IMR-90 (cell line): Measurements from ENCODE around the gene CENPS. TPM values are rescaled to one million over a fixed set of nuclear protein-coding genes. Genes with fewer than 3 reads are reported as not detected.

Source experiments
- ATAC-seq: fragments of 200-7000 bp; cut with Tn5 transposase; 2 replicates; pipeline ENCODE4 v1.9.1; 2020; ENCODE audit warnings: low read depth, mild to moderate bottlenecking, moderate library complexity
- BruUV-seq: library from RNA; stranded (reverse); fragments of 400-500 nt; replicated peaks from 2 replicates; lab custom pipeline; 2021; lab: Mats Ljungman, UMichigan
- CTCF ChIA-PET: fragments of 300-600 bp; formaldehyde crosslinking; extraction: SDS; loops from one replicate; lab custom pipeline; 2021; ENCODE audit warnings: antibody characterized with exemption; lab: Yijun Ruan, JAX
- POLR2A ChIA-PET: fragments of 300-600 bp; sonication (Branson Sonifier 250); formaldehyde crosslinking; loops from one replicate; lab custom pipeline; 2022; ENCODE audit warnings: antibody characterized with exemption; ENCODE audit not compliant: unreplicated experiment; lab: Charles Lee
- DNase-seq: peaks from one replicate; pipeline ENCODE4 v3.0.0; 2013
- H2AFZ ChIP-seq: replicated peaks from 2 replicates; pipeline ENCODE3; 2013; ENCODE audit warnings: low read length, mild to moderate bottlenecking; ENCODE audit not compliant: poor library complexity
- H2AK5ac ChIP-seq: 2 replicates; pipeline ENCODE4 v1.6.1; 2013; ENCODE audit warnings: low read depth, low read length, inconsistent platforms
- H2AK9ac ChIP-seq: replicated peaks from 2 replicates; pipeline ENCODE3; 2013; ENCODE audit warnings: mild to moderate bottlenecking, low read depth, low read length, moderate library complexity; ENCODE audit not compliant: poor library complexity
- H2BK120ac ChIP-seq: 2 replicates; pipeline ENCODE4 v1.6.1; 2013; ENCODE audit warnings: low read depth, low read length, inconsistent platforms
- H2BK15ac ChIP-seq: 3 replicates; pipeline ENCODE4 v1.6.1; 2013; ENCODE audit warnings: low read depth, low read length, inconsistent platforms
- H2BK20ac ChIP-seq: 2 replicates; pipeline ENCODE4 v1.6.1; 2013; ENCODE audit warnings: low read depth, mild to moderate bottlenecking, inconsistent platforms, low read length, moderate library complexity
- H2BK5ac ChIP-seq: 2 replicates; pipeline ENCODE4 v1.6.1; 2013; ENCODE audit warnings: mild to moderate bottlenecking, low read depth, low read length, inconsistent platforms; ENCODE audit not compliant: poor library complexity, severe bottlenecking
- H3K14ac ChIP-seq: replicated peaks from 2 replicates; pipeline ENCODE4 v1.6.1; 2013; ENCODE audit warnings: low read depth, low read length, inconsistent platforms
- H3K18ac ChIP-seq: 2 replicates; pipeline ENCODE4 v1.6.1; 2013; ENCODE audit warnings: low read depth, low read length, control low read depth
- H3K23ac ChIP-seq: 2 replicates; pipeline ENCODE4 v1.6.1; 2013; ENCODE audit warnings: low read depth, low read length, inconsistent platforms
- H3K27ac ChIP-seq: 2 replicates; pipeline ENCODE4 v1.5.1; 2013; ENCODE audit warnings: mild to moderate bottlenecking, control low read depth, low read length; ENCODE audit not compliant: insufficient read depth
- H3K27me3 ChIP-seq: 2 replicates; pipeline ENCODE4 v1.6.1; 2013; ENCODE audit warnings: low read length; ENCODE audit not compliant: control insufficient read depth, insufficient read depth
- H3K36me3 ChIP-seq: 2 replicates; pipeline ENCODE4 v1.6.1; 2013; ENCODE audit warnings: low read length, mixed read lengths; ENCODE audit not compliant: control insufficient read depth, insufficient read depth
- H3K4ac ChIP-seq: 2 replicates; pipeline ENCODE4 v1.6.1; 2013; ENCODE audit warnings: low read depth, low read length, inconsistent platforms
- H3K4me1 ChIP-seq: 2 replicates; pipeline ENCODE4 v1.6.1; 2013; ENCODE audit warnings: low read length, mixed read lengths; ENCODE audit not compliant: control insufficient read depth, insufficient read depth
- H3K4me2 ChIP-seq: 2 replicates; pipeline ENCODE4 v1.6.1; 2013; ENCODE audit warnings: low read depth, mild to moderate bottlenecking, control low read depth, low read length, moderate library complexity
- H3K4me3 ChIP-seq: 2 replicates; pipeline ENCODE4 v1.5.1; 2013; ENCODE audit warnings: low read depth, mild to moderate bottlenecking, control low read depth, low read length, moderate library complexity; ENCODE audit not compliant: insufficient read depth
- H3K56ac ChIP-seq: 2 replicates; pipeline ENCODE4 v1.6.1; 2013; ENCODE audit warnings: low read length, inconsistent platforms; ENCODE audit not compliant: insufficient read depth; ENCODE audit errors: extremely low read depth
- H3K79me1 ChIP-seq, 2 experiments: 2 replicates each; pipeline ENCODE4 v1.6.1; 2013; ENCODE audit warnings: low read length in 2 of 2, inconsistent platforms in 1 of 2, low read depth in 1 of 2
- H3K9ac ChIP-seq: 2 replicates; pipeline ENCODE4 v1.6.1; 2013; ENCODE audit warnings: low read depth, low read length, control low read depth
- H3K9me1 ChIP-seq: 2 replicates; pipeline ENCODE4 v1.6.1; 2013; ENCODE audit warnings: low read length, inconsistent platforms; ENCODE audit not compliant: insufficient read depth
- H3K9me3 ChIP-seq: 2 replicates; pipeline ENCODE4 v1.6.1; 2013; ENCODE audit warnings: low read length; ENCODE audit not compliant: control insufficient read depth, insufficient read depth
- H4K20me1 ChIP-seq: 2 replicates; pipeline ENCODE4 v1.6.1; 2013; ENCODE audit warnings: low read length, inconsistent platforms; ENCODE audit not compliant: insufficient read depth
- H4K5ac ChIP-seq: 2 replicates; pipeline ENCODE4 v1.6.1; 2013; ENCODE audit warnings: mild to moderate bottlenecking, low read depth, low read length, control low read depth
- H4K8ac ChIP-seq, 2 experiments: 2 replicates each; pipeline ENCODE4 v1.6.1; 2013; ENCODE audit warnings: low read depth in 2 of 2, low read length in 2 of 2, control low read depth in 1 of 2, inconsistent platforms in 1 of 2
- H4K91ac ChIP-seq: 2 replicates; pipeline ENCODE4 v1.6.1; 2013; ENCODE audit warnings: low read depth, low read length, inconsistent platforms; ENCODE audit not compliant: insufficient read depth
- BHLHE40 ChIP-seq: fragments of 150-350 bp; IDR thresholded peaks from 2 replicates; pipeline ENCODE4 v1.6.1; 2016; ENCODE audit warnings: mild to moderate bottlenecking, low read depth, low read length
- CEBPB ChIP-seq: IDR thresholded peaks from 2 replicates; pipeline ENCODE4 v1.6.1; 2012; ENCODE audit warnings: low read depth, low read length, improper control_type of control experiment
- CHD1 ChIP-seq: IDR thresholded peaks from 2 replicates; pipeline ENCODE4 v1.6.1; 2012; ENCODE audit warnings: low read depth, low read length, improper control_type of control experiment
- CTCF ChIP-seq: conservative IDR thresholded peaks from 2 replicates; pipeline ENCODE4 v1.5.1; 2012; ENCODE audit warnings: mild to moderate bottlenecking, low read depth, low read length, improper control_type of control experiment
- ELK1 ChIP-seq: fragments of 150-350 bp; IDR thresholded peaks from 2 replicates; pipeline ENCODE4 v1.6.1; 2016; ENCODE audit warnings: low read depth, mild to moderate bottlenecking, low read length, moderate library complexity, borderline replicate concordance
- FOS ChIP-seq: fragments of 150-350 bp; IDR thresholded peaks from 2 replicates; pipeline ENCODE4 v1.6.1; 2016; ENCODE audit warnings: low read depth, low read length
- MAFK ChIP-seq: IDR thresholded peaks from 2 replicates; pipeline ENCODE4 v1.6.1; 2012; ENCODE audit warnings: low read depth, low read length, improper control_type of control experiment
- MAZ ChIP-seq: IDR thresholded peaks from 2 replicates; pipeline ENCODE4 v1.6.1; 2012; ENCODE audit warnings: low read depth, mild to moderate bottlenecking, low read length, improper control_type of control experiment, moderate library complexity, borderline replicate concordance
- MXI1 ChIP-seq: IDR thresholded peaks from 2 replicates; pipeline ENCODE4 v1.6.1; 2012; ENCODE audit warnings: low read depth, mild to moderate bottlenecking, low read length, moderate library complexity, borderline replicate concordance
- NFE2L2 ChIP-seq: fragments of 150-350 bp; IDR thresholded peaks from 2 replicates; pipeline ENCODE4 v1.6.1; 2016; ENCODE audit warnings: low read depth, mild to moderate bottlenecking, low read length
- POLR2A ChIP-seq: IDR thresholded peaks from 2 replicates; pipeline ENCODE4 v1.6.1; 2012; ENCODE audit warnings: mild to moderate bottlenecking, low read depth, low read length
- RAD21 ChIP-seq: IDR thresholded peaks from 2 replicates; pipeline ENCODE4 v1.6.1; 2012; ENCODE audit warnings: low read length, improper control_type of control experiment
- RCOR1 ChIP-seq: IDR thresholded peaks from 2 replicates; pipeline ENCODE4 v1.6.1; 2012; ENCODE audit warnings: mild to moderate bottlenecking, low read length, improper control_type of control experiment; ENCODE audit not compliant: insufficient replicate concordance
- RFX5 ChIP-seq: IDR thresholded peaks from 2 replicates; pipeline ENCODE4 v1.8.0; 2012; ENCODE audit warnings: low read depth, mild to moderate bottlenecking, low read length, moderate library complexity
- SMC3 ChIP-seq: fragments of 150-350 bp; IDR thresholded peaks from 2 replicates; pipeline ENCODE4 v1.6.1; 2016; ENCODE audit warnings: low read depth, mild to moderate bottlenecking, antibody characterized with exemption, low read length, moderate library complexity
- USF2 ChIP-seq: fragments of 150-350 bp; IDR thresholded peaks from 2 replicates; pipeline ENCODE4 v1.6.1; 2017; ENCODE audit warnings: mild to moderate bottlenecking, antibody characterized with exemption, low read length, low read depth
- WGBS, 2 experiments: methylation state at CpG; one replicate each; pipeline versions ENCODE4 v1.1.5 to v1.1.7; 2013; ENCODE audit warnings: missing lambda C conversion rate in 2 of 2; ENCODE audit not compliant: insufficient read length in 1 of 2; ENCODE audit errors: extremely low coverage in 2 of 2; 5-methylcytosine and 5-hydroxymethylcytosine counted together
- dilution Hi-C: fragments of 300-500 bp; cut with HindIII; formaldehyde crosslinking; loops from one replicate; pipeline ENCODE4 v1.14.3; 2018; ENCODE audit warnings: low sequenced_read_pairs; ENCODE audit not compliant: unreplicated experiment
- in situ Hi-C: fragments of 300-500 bp; cut with MboI; formaldehyde crosslinking; loops from 3 replicates; pipeline ENCODE4 v1.14.3; 2019; ENCODE audit warnings: low sequenced_read_pairs, inconsistent platforms, mixed read lengths
- intact Hi-C: fragments of 100-400 bp; cut with micrococcal nuclease; formaldehyde crosslinking; loops from 2 replicates; pipeline ENCODE4 v1.10.0; 2022
- polyA plus RNA-seq, 3 experiments: library from polyadenylated mRNA; depleted of rRNA; stranded (reverse); fragments of >200 nt; gene quantifications; 2 replicates each; pipeline ENCODE4 v1.2.3, GENCODE V29; 2012; ENCODE audit warnings: low replicate concordance in 1 of 3
- total RNA-seq: library from RNA; depleted of rRNA; stranded (reverse); fragments of >200 nt; gene quantifications from 2 replicates; pipeline ENCODE4 v1.2.3, GENCODE V29; 2012

CENPS gene
- total and polyA plus RNA-seq, 2 of the 4 experiments (the other 2 are of a cell fraction), result 9.9 to 12.3 TPM

GRCh38 chr1:10449751-10450150 is 19.5 kb downstream of the CENPS start, which contains the start of gene CORT:
CORT (plus strand) TSS chr1:10450031; CDS start chr1:10450224, 193 bp downstream.
- Histone ChIP-seq H3K4me3 (no peak within 1 kb of the TSS), H3K4ac (no peak within 1 kb of the TSS), H3K9ac (no peak within 1 kb of the TSS), H4K8ac (peak within 1 kb of the TSS in 1 of 2 experiments; percentile 27; a peak in 1 of 4 replicates), H3K27ac (no peak within 1 kb of the TSS), H2BK15ac (no peak within 1 kb of the TSS), H2AFZ (no peak within 1 kb of the TSS), H2AK9ac (no peak within 1 kb of the TSS), H3K18ac (no peak within 1 kb of the TSS), H2AK5ac (no peak within 1 kb of the TSS), H3K9me3 (no peaks in the 10 kb centered on the region), H3K79me1 (no peaks in the 10 kb centered on the region), H4K5ac (no peak within 1 kb of the TSS), H3K4me2 (no peak within 1 kb of the TSS), H3K14ac (no peak within 1 kb of the TSS), H3K4me1 (peaks cover 2% of the 10 kb centered on the region; the same call in 1 of the 2 replicates), H3K56ac (no peak within 1 kb of the TSS), H2BK120ac (no peak within 1 kb of the TSS), H3K9me1 (0 out of 2 replicates have a peak, but pooled peaks cover 3% of the 10 kb centered on the region), H3K23ac (no peak within 1 kb of the TSS; the same call in 1 of the 2 replicates), H3K27me3 (no peaks in the 10 kb centered on the region), H2BK20ac (no peak within 1 kb of the TSS), H4K20me1 (no peaks in the 10 kb centered on the region), H4K91ac (no peak within 1 kb of the TSS), H2BK5ac (no peak within 1 kb of the TSS), H3K36me3 (peaks cover under 1% of the 10 kb centered on the region; the same call in 1 of the 2 replicates)
- dilution Hi-C loops (no loop called here), intact Hi-C loops (no loop called here), in situ Hi-C loops (no loop called here)
- ChIA-PET POLR2A (interaction anchor here (0.5 kb wide), 1 partner anchor 109 kb away, joined by 3 read pairs; no protein-coding TSS in a partner anchor), CTCF (interaction anchor here (1.1 kb wide), 1 partner anchor 25 kb away, joined by 3 read pairs; the partner anchor contains the start of gene PEX14)
- 100% methylated on average over 1 of the region's 10 CpGs; no CpG with 5 or more reads in 1 of the 2 experiments for WGBS, 2 experiments
- TF ChIP-seq CEBPB, result no peak
- no peak for TF ChIP-seq POLR2A
- TF ChIP-seq USF2, result no peak
- TF ChIP-seq SMC3, result no peak
- TF ChIP-seq CHD1, result no peak
- no peak for TF ChIP-seq RFX5
- TF ChIP-seq RCOR1, result no peak
- no peak for TF ChIP-seq ELK1
- no peak for TF ChIP-seq BHLHE40
- no peak for TF ChIP-seq MAFK
- no peak for TF ChIP-seq CTCF
- TF ChIP-seq MAZ, result no peak
- TF ChIP-seq RAD21, result no peak
- TF ChIP-seq MXI1, result no peak
- no peak for TF ChIP-seq NFE2L2
- no peak for TF ChIP-seq FOS
- no peak for ATAC-seq
- no TSS peak for BruUV-seq
- no peak for DNase-seq
